Mesothelial cell of epicardium (in vitro differentiated cells): ENCODE data around the gene VAT1L. TPM values are rescaled to one million over a fixed set of nuclear protein-coding genes. Genes with fewer than 3 reads are reported as not detected.

Experiments
- DNase-seq, 2 experiments: peaks; one replicate each; pipeline ENCODE4 v3.0.0; 2021; ENCODE audit warnings: low spot score in 2 of 2; ENCODE audit not compliant: unreplicated experiment in 2 of 2
- H3K27ac Mint-ChIP-seq: 2 replicates; pipeline ENCODE4 v1.8.0; 2021; ENCODE audit warnings: mixed read lengths
- H3K27me3 Mint-ChIP-seq: 2 replicates; pipeline ENCODE4 v1.8.0; 2021; ENCODE audit warnings: low read depth, mixed read lengths
- H3K36me3 Mint-ChIP-seq: 2 replicates; pipeline ENCODE4 v1.8.0; 2021; ENCODE audit warnings: mixed read lengths
- H3K4me1 Mint-ChIP-seq: 2 replicates; pipeline ENCODE4 v1.8.0; 2021; ENCODE audit warnings: mixed read lengths
- H3K4me3 Mint-ChIP-seq: 2 replicates; pipeline ENCODE4 v1.8.0; 2021; ENCODE audit warnings: mild to moderate bottlenecking, moderate library complexity, mixed read lengths
- H3K9me3 Mint-ChIP-seq: 2 replicates; pipeline ENCODE4 v1.8.0; 2021; ENCODE audit warnings: mixed read lengths
- total RNA-seq: library from RNA; stranded (reverse); gene quantifications from 3 replicates; pipeline ENCODE4 v1.2.1, GENCODE V29; 2021
- TF ChIP-seq, protein P1 (sequence below): fragments of 200-600 bp; sonication (generic); IDR thresholded peaks from one replicate; pipeline ENCODE4 v1.5.0; 2021; ENCODE audit warnings: antibody characterized with exemption; ENCODE audit not compliant: unreplicated experiment

Gene VAT1L
- total RNA-seq, 1 donor from 2014 or later = 6.3 TPM

DNA sequence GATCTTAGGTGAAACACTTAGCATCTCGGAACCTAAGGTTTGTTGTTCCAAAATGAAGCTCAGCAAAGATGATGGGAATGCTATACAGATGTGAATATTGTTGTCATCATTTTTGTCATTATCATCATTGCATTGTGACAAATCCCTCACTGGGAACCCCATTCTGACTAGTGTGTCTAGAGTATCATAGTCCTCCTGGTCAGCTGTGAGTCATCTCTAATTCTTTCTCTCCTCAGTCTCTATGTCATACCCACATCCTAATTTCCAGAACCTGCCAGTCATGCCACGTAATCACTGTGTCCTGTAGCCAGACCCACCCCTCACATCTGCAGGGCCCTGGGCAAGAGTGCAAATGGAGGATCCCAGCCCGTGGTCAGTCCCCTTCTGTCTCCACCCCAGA, 173.4 kb downstream of the VAT1L start:
- no peak overlapping the region for H3K4me3 Mint-ChIP-seq

DNA sequence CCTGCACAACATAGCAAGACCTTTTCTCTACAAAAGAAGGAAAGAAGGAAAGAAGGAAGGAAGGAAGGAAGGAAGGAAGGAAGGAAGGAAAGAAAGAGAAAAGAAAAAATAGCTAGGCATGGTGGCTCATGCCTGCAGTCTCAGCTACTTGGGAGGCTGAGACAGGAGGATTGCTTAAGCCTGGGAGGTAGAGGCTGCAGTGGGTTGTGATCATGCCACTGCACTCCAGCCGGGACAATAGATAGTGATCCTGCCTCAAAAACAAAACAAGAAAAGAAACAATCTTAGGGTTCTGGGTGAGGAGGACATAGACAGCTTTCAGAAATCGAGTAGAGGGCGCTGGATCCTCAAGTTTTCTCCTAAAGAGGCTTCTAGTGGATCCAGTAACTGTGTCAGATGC, 174.3 kb downstream of the VAT1L start:
- Mint-ChIP-seq H3K4me3 (no peak overlapping the region), H3K9me3 (no peaks in the 10 kb centered on the region), H3K27ac (peak overlapping the region; percentile 87), H3K27me3 (peaks cover 3% of the 10 kb centered on the region), H3K36me3 (no peaks in the 10 kb centered on the region), H3K4me1 (peaks cover 18% of the 10 kb centered on the region)
- no peak for DNase-seq
- TF ChIP-seq, protein P1, sequence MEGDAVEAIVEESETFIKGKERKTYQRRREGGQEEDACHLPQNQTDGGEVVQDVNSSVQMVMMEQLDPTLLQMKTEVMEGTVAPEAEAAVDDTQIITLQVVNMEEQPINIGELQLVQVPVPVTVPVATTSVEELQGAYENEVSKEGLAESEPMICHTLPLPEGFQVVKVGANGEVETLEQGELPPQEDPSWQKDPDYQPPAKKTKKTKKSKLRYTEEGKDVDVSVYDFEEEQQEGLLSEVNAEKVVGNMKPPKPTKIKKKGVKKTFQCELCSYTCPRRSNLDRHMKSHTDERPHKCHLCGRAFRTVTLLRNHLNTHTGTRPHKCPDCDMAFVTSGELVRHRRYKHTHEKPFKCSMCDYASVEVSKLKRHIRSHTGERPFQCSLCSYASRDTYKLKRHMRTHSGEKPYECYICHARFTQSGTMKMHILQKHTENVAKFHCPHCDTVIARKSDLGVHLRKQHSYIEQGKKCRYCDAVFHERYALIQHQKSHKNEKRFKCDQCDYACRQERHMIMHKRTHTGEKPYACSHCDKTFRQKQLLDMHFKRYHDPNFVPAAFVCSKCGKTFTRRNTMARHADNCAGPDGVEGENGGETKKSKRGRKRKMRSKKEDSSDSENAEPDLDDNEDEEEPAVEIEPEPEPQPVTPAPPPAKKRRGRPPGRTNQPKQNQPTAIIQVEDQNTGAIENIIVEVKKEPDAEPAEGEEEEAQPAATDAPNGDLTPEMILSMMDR = no peak

More for the DNA sequence above, 173.4 kb downstream of the VAT1L start:
- TF ChIP-seq, protein P1 = no peak
- peaks cover 3% of the 10 kb centered on the region for H3K27me3 Mint-ChIP-seq
- DNase-seq = no peak
- peaks cover 18% of the 10 kb centered on the region for H3K4me1 Mint-ChIP-seq
- H3K27ac Mint-ChIP-seq = no peak overlapping the region
- H3K9me3 Mint-ChIP-seq = no peaks in the 10 kb centered on the region
- no peaks in the 10 kb centered on the region for H3K36me3 Mint-ChIP-seq

DNA sequence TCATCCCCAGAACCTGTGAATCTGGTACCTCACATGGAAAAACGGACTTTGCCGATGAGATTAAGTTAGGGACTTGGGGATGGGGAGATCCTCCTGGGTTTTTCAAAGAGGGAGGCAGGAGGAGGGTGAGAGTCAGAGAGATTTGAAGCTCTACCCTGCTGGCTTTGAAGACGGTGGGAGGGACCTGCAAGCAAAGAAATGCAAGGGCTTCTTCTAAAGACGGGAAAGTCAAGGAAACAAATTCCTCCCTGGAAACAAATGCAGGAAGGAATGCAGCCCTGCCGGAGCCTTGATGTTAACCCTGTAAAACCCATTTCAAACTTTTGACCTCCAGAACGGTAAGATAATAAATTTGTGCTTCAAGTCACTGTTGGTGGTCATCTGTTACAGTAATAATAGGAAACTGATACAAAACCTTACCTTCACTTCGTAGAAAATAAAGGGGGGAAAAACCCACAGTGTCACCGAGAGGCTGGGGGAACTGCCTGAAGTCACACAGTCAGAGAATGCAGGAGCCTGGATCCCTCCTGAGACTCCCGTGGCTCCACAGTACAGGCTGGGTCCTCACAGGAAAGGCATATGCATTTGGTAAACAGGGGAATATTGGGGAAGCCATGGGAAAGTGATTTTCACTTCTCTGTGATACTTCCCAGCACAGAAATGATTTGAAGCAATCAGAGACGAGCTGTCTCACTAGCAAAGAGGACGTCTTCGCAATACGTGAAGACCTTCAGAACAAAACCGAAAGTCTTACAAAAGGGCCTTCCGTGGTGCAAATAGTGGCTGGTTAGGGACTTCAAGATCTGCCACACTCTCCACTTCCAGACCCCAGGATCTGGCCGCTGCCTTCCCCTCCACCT, 175.1 kb downstream of the VAT1L start:
- Mint-ChIP-seq H3K36me3 (no peaks in the 10 kb centered on the region), H3K27me3 (peaks cover 3% of the 10 kb centered on the region), H3K27ac (peak overlapping the region; percentile 87), H3K9me3 (no peaks in the 10 kb centered on the region), H3K4me3 (peak overlapping the region; percentile 14), H3K4me1 (peaks cover 18% of the 10 kb centered on the region)
- TF ChIP-seq, protein P1 = no peak
- DNase-seq = no peak

- Mint-ChIP-seq H3K9me3 (no peaks in the 10 kb centered on the region), H3K4me3 (no peak overlapping the region), H3K27ac (no peak overlapping the region), H3K36me3 (no peaks in the 10 kb centered on the region), H3K4me1 (peaks cover 22% of the 10 kb centered on the region), H3K27me3 (peaks cover 3% of the 10 kb centered on the region)
- TF ChIP-seq, protein P1 = no peak
- DNase-seq = no peak
Observed at GRCh38 chr16:77965346-77965745, 177.0 kb downstream of the VAT1L start.

DNA sequence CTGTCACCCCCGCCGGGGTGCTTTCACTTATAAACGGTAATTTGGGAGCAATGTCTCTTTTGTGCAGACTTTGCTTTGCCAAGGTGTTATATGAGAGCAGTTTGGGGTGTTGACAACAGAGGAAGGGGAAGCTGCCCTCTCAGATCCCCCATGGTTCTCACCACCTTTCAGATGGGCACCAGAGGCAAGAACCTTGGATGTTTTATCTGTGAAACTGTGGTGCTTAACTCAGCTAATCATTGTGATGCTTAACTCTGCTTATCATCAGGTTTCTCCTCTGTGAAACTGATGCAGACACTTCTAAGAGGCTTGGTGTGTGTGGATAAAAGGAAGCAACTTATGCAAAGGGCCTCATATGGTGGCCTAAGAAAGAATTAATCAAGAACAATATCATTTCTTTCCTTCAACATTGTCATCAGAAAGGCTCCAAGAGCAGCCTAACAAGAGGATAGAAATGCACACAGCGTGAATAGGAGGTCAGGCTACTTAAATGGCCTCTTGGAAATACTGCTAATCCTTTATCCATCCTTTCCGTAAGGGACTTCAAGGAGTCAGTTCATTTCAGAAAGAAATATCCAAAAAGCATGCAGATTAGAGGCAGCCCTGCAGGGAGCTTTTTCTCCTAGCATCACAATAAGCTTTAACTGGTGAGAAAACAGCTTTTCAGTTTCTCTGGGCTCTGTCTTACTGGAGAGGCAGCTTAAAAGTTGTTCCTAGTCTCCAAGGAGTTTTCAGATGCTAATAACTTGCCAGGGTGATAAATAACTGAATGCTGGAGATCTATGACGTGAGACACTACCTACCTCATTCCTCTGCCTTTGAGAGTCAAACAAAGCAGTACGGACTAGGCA, 178.9 kb downstream of the VAT1L start:
- H3K9me3 Mint-ChIP-seq = no peaks in the 10 kb centered on the region
- peaks cover 3% of the 10 kb centered on the region for H3K27me3 Mint-ChIP-seq
- peaks cover 37% of the 10 kb centered on the region for H3K4me1 Mint-ChIP-seq

More for the DNA sequence above, 178.9 kb downstream of the VAT1L start:
- TF ChIP-seq, protein P1 = no peak
- Mint-ChIP-seq H3K36me3 (no peaks in the 10 kb centered on the region), H3K4me3 (no peak overlapping the region), H3K27ac (no peak overlapping the region)
- DNase-seq = no peak
